Activated CD8-positive, alpha-beta memory T cell treated with anti-CD3 and anti-CD28 coated beads, Interleukin-2, amount 50 U/mL, for 1 hour (primary cell): ENCODE results near the gene CD83.
"Not testable (repeated sequence)": the region's sequence is repeated elsewhere in the genome, so short reads cannot be mapped to it uniquely, and the experiment has no call there.

Source experiments
- DNase-seq: peaks from one replicate; pipeline ENCODE4 v3.0.0-alpha.2; 2020; ENCODE audit errors: extremely low read depth

CD83 gene

DNA sequence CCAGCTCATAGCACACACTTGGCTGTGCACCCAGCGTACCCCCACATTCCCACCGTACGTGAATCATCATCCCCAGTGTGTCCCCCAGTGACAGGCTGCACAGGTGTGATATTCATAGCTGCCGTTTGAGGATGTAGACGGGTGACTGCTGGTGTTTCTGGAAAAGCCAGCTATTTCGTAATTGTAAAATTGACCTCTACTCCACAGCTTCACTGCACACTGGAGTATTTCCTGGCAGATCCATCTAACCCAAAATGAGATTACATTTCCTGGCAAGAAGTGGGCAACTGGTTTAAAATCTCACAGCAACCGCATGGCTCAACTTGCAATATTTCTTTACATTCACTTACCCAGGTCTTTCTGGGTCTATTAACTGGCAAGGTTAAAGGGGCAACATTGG, 30.3 kb downstream of the CD83 start:
- DNase-seq: no peak

DNA sequence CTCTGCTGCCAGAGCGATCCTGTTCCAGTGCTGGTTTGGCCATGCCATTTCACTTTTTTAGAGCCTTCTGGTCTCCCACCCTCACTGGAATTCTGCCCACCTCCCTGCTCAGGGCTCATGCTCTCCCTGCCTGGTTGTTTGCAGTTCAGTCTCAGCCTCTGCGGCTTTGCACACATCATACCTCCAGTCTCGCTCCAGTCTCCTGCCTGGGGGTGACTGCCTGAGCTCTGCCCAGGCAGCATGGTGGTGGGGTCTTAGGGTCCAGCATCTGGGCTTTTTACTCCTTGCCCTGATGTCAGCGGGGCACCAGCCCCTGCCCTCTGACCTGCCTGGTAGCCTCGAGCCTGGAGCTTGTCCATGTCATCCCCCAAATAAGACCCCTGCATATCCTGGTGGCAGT, 30.9 kb downstream of the CD83 start:
- DNase-seq: no peak

GRCh38 chr6:14149053-14149738, 31.6 kb downstream of the CD83 start:
- DNase-seq: no peak

- no peak for DNase-seq
Observed at GRCh38 chr6:14149739-14150130, 32.2 kb downstream of the CD83 start.

- DNase-seq: not testable (repeated sequence)
Observed at GRCh38 chr6:14151300-14151699, 33.7 kb downstream of the CD83 start.

- no peak for DNase-seq
Observed at GRCh38 chr6:14151773-14152172, 34.2 kb downstream of the CD83 start.

DNA sequence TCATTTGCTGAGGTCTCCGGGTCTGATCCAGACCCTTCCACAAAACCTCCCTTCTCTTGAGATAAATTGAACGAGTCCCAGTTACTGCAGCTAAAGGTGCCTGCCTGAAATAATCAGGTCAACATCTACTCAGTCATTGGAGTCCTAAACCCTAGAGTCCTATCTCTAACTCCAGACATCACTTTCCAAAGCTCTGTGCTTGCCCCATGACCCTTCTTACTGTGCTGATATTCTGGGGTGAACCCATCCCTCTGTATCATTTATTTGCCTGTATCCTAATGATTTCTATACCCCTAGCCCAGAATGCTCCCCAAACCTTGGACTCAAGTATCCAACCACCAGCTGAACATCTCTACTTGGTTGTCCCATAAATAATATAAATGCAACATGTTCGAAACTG, 35.7 kb downstream of the CD83 start:
- DNase-seq: no peak

DNA sequence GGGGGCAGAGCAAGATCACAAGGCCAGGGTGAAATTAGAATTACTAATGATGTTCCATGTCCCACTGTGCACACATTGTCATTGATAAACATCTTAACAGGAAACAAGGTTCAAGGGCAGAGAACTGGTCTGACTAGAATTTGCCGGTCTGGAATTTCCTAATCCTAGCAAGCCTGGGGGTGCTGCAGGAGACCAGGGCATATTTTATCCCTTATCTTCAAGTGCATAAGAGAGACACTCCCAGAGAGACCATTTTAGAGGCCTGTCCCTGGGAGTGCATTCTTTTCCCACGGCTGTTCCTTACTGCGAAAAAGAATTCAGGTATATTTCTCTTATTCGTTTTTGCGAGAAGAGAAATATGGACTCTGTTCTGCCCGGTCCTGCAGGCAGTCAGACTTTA, 41.5 kb downstream of the CD83 start:
- no peak for DNase-seq

DNA sequence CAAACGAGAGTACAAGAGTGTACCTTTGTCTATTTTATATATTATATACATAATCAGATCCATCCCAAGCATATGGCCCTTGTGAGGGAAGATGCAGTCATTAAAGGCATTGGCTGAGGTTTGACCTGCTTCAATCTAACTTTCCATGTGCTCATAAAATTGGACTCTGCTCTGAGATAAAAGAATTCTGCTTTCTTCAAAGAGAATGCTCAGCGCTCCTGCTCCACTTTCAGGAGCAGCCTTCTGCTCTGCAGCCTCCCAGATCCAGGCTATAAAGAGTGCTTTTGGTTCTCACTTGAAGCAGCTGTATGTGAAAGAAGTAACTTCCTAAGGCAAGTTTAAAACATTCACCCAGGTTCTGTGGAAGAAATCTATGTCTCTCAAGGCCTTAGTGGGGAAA, 45.3 kb downstream of the CD83 start:
- no peak for DNase-seq

DNA sequence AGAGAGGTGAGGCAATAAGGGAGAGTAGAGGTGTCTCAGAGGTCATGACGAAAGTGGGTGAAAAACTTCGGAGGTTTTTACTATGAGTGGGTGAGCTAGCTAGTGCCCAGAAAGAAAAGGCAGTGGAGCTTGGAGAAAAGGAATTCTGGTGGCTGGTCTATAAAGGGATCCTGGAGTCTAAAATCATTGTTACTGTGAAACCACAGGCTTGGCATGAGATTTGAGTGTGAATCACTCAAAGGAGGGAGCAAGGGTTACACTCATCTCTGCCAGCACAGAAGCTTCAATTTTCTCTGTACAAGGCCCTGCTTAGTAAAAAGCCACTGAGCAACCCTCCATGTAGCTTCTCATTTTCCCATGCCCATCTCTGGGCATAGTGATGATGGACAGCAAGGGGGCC, 47.5 kb downstream of the CD83 start:
- no peak for DNase-seq

DNA sequence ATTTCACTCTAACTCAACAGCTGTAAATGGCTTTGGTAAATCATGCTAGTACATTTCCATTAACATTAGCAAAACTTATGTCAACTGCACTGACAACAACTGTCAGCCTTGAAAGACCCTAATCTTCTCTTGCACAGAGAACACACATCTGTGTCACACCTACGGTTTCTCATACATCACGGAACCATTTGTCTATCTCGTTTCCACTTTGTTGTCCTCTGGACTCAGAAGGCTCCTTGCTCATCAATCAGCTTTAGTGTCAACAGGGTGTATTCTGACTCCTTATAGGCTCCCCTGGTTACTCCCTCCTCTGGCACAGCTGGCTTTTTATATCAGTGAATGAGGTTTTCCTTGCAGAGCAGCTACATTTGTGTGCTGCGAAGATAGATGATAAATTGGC, 49.3 kb downstream of the CD83 start:
- DNase-seq: no peak

- DNase-seq: no peak
Observed at GRCh38 chr6:14170128-14170527, 52.6 kb downstream of the CD83 start.

DNA sequence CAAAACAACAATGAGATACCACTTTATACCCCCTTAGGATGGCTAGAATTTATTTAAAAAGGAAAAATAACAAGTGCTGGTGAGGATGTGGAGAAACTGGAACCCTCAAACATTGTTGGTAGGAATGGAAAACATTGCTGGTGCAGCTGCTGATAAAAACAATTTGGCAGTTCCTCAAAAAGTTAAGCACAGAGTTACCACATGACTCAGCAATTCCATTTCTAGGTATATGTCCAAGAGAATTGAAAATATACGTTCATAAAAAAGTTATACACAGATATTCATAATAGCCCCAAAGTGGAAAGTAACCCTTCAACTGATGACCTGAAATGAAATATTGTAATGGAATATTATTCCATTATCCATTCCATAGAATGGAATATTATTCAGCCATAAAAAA, 55.0 kb downstream of the CD83 start:
- no peak for DNase-seq

DNA sequence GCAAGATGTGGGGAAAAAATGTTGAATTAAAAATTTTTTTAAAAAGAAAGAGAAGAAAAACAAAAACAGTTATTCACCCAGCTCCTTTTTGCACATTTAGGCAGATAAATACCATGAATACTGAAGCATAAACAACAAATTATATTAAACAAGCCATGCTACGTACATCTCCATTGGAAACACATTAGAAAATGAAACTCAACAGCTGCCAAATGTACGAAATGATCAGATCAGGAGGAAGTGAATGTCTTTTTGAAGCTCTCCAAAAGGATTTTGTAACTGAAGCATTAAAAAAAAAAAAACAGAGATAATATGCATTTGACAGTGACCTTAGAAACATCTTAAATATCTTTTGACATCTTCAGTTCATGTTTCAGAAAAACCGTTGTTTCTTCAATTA, 56.7 kb downstream of the CD83 start:
- DNase-seq: no peak

GRCh38 chr6:14174996-14175395, 57.4 kb downstream of the CD83 start:
- no peak for DNase-seq

GRCh38 chr6:14176429-14176828, 58.9 kb downstream of the CD83 start:
- no peak for DNase-seq

GRCh38 chr6:14177413-14178082, 60.0 kb downstream of the CD83 start:
- no peak for DNase-seq

DNA sequence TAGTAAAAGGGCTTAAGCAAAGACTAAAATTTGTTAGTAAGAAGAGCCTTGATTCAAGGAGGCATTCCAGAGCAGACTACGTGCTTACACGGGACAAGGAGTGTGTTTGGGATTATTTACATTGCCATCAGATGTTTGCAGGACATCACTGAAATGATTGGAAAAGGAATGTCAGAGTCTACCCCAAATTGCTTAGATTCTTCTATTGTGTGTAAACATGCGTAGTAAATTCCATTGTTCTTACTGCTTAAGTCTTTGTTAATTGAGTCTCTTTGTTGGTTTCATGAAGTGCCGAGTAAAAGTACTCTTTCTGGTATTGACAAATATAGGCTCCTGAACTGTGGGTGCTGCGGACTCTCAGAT, 60.5 kb downstream of the CD83 start:
- DNase-seq: no peak

- no peak for DNase-seq
Observed at GRCh38 chr6:14180609-14181008, 63.0 kb downstream of the CD83 start.

DNA sequence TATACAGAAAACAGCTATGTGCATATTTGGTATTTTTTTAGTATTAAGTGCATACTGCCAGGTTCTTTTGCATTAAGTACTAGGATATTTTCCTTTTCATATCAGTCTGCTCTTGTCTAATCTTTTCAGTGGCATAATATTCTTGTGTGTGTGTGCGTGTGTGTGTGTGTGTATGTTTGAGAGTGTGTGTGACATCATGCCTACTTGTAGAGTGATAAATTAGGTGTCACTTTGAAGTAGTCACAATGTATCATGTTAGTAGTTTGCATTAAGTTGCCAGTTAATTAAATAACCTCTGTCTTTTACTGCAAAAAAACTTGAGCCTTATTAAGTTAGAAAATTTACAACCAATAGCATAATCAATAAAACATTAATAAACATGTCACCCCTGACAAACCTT, 65.3 kb downstream of the CD83 start:
- no peak for DNase-seq
